ENCODE results near the gene SULT1A3. TPM values are rescaled to one million over a fixed set of nuclear protein-coding genes. Genes with fewer than 3 reads are reported as not detected.
A peak's percentile ranks its signal among the peaks of the same experiment; 100 is the strongest.

Gene SULT1A3
- total RNA-seq, 6 experiments from 2014 or later, result 8.5 to 29.0 (median 11.9) TPM

DNA sequence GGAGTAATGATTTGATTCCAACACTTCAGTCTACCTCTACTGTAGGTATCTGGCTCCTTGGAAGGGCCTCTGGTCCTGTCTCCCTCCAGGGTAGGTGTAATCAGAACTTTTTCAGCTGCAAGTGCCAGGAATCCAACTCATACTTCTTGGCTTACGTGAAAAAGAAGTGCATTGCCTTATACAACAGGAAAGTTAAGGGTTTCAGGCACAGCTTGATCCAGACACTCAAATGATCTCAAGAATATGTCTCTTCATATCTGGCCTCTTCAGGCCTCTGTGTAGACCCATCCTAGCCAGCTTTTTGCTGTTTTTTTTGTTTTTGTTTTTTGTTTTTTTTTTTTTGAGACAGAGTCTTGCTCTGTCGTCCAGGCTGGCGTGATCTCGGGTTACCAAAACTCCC is 19.9 kb upstream of the SULT1A3 start:
- Histone ChIP-seq H3K36me3 (no peaks in the 10 kb centered on the region), H3K27ac (no peak overlapping the region), H3K4me3 (no peak overlapping the region), H3K4me1 (no peaks in the 10 kb centered on the region), H3K9me3 (no peaks in the 10 kb centered on the region), H3K27me3 (no peaks in the 10 kb centered on the region)
- TF ChIP-seq, protein P1, sequence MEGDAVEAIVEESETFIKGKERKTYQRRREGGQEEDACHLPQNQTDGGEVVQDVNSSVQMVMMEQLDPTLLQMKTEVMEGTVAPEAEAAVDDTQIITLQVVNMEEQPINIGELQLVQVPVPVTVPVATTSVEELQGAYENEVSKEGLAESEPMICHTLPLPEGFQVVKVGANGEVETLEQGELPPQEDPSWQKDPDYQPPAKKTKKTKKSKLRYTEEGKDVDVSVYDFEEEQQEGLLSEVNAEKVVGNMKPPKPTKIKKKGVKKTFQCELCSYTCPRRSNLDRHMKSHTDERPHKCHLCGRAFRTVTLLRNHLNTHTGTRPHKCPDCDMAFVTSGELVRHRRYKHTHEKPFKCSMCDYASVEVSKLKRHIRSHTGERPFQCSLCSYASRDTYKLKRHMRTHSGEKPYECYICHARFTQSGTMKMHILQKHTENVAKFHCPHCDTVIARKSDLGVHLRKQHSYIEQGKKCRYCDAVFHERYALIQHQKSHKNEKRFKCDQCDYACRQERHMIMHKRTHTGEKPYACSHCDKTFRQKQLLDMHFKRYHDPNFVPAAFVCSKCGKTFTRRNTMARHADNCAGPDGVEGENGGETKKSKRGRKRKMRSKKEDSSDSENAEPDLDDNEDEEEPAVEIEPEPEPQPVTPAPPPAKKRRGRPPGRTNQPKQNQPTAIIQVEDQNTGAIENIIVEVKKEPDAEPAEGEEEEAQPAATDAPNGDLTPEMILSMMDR (IDR thresholded peaks at IDR 0.05), result no peak
- no peak for TF ChIP-seq POLR2A (IDR thresholded peaks at IDR 0.05)
- intact Hi-C loops (cut with DNase I), result no loop called here
- no peak for ATAC-seq
- 92% methylated on average over 2 of the region's 4 CpGs for WGBS (ENCODE audit: insufficient coverage, low coverage, low lambda C conversion rate, missing lambda C conversion rate)
- no peak for DNase-seq

DNA sequence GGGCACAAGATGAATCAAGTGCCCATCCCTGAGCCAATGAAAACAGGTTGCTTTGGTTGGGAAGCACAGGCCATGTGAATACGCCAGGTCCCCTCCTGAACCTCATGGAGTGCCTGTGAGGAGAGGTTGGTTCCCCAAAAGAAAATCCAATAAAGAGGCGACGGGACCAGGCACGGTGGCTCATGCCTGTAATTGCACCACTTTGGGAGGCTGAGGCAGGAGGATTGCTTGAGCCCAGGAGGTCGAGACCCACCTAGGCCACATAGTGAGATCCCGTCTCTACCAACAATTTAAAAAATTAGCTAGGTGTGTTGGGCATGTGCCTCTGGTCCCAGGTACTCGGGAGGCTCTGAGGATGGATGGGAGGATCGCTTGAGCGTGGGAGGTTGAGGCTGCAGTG is 19.1 kb upstream of the SULT1A3 start:
- no peak for TF ChIP-seq POLR2A (IDR thresholded peaks at IDR 0.05)
- TF ChIP-seq, protein P1 (IDR thresholded peaks at IDR 0.05), result no peak
- intact Hi-C loops (cut with DNase I), result no loop called here

DNA sequence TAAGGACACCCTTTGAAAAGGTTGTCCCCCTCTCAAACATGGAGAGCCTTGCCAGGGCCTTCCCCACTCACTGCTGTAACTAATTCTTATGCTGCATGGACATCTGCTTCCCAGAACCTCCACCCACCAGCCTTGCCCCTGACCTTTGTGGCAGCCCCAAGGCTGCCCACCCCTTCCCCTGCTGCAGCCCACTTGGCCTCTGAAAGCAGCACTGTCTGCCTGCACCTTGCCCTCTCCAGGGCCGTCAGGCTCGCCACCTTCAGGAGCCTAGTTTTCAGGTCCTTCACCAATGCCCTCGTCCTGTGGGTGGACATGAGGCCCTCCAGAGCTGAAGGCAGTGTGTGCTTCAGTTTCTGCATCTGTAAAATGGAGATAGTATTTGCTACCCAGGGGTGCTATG is 18.3 kb upstream of the SULT1A3 start:
- TF ChIP-seq, protein P1 (IDR thresholded peaks at IDR 0.05), result no peak
- TF ChIP-seq POLR2A (IDR thresholded peaks at IDR 0.05), result no peak
- intact Hi-C loops (cut with DNase I), result no loop called here
- Histone ChIP-seq H3K27me3 (no peaks in the 10 kb centered on the region), H3K36me3 (no peaks in the 10 kb centered on the region), H3K4me3 (no peak overlapping the region), H3K9me3 (no peaks in the 10 kb centered on the region), H3K4me1 (no peaks in the 10 kb centered on the region), H3K27ac (no peak overlapping the region)
- ATAC-seq (no peak), DNase-seq (no peak)
- WGBS (ENCODE audit: insufficient coverage, low coverage, low lambda C conversion rate, missing lambda C conversion rate), result no CpG with 5 or more reads among the region's 3 CpGs

More for the DNA sequence above, 19.1 kb upstream of the SULT1A3 start:
- no peaks in the 10 kb centered on the region for H3K36me3 ChIP-seq
- H3K9me3 ChIP-seq, result no peaks in the 10 kb centered on the region
- no peak overlapping the region for H3K27ac ChIP-seq
- 92% methylated on average over 5 of the region's 9 CpGs for WGBS (ENCODE audit: insufficient coverage, low coverage, low lambda C conversion rate, missing lambda C conversion rate)
- H3K27me3 ChIP-seq, result no peaks in the 10 kb centered on the region
- DNase-seq, result no peak
- no peak overlapping the region for H3K4me3 ChIP-seq
- ATAC-seq, result no peak
- no peaks in the 10 kb centered on the region for H3K4me1 ChIP-seq

DNA sequence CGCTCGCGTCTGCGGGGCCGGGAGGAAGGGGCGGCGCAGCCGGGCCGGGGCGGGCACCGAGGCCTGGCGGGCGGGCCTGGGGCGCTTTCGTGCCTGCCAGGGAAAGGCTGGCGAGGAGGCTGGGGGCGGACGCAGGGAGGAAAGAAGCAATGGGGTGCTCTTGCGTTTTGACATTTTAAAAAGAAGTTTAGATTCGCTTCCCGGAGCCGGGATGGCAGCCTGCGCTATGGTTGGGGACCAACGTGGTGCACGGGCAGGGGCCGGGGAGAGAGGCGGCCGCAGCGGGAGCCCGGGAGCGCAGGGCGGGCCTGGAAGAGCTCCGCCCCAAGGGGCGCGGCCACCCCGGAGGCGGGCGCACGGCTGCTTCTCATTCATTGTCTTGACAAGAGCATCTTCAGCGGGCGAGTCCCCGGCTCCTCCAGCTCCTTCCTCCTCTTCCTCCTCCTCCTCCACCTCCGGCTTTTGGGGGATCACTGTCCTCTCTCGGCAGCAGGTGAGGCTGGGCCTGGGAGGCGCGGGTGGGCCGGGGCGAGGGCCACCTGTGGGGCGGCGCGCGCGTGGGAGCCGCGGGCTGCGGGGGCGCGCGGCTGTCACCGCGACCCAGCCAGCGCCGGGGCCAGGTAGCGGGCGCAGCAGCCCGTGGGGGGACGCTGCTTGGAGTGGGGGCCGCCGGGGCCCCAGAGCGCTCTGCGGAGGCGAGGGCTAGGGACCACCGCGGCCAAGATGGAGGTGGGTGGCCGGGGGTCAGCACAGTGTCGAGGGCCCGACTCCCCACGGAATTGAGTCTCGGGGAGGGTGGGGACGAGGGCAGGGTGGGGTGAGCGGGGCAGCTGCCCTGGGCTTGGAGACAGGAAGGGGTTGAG is 15.6 kb upstream of the SULT1A3 start, which contains the start of gene CORO1A:
Gene CORO1A, plus strand, starts transcription at position 370 of the 863 bp plus-strand sequence. CDS start 1,608 bp downstream, outside the sequence.
- Histone ChIP-seq H3K36me3 (no peaks in the 10 kb centered on the region), H3K4me3 (peak within 1 kb of the TSS; percentile 54 to 67 (median 62)), H3K27me3 (no peaks in the 10 kb centered on the region), H3K27ac (peak within 1 kb of the TSS; percentile 43 to 72 (median 70)), H3K9me3 (no peaks in the 10 kb centered on the region), H3K4me1 (no peaks in the 10 kb centered on the region)
- WGBS (ENCODE audit: insufficient coverage, low coverage, low lambda C conversion rate, missing lambda C conversion rate), result 0% methylated on average over 12 of the region's 81 CpGs
- DNase-seq (peak; percentile 87 to 91 (median 89)), ATAC-seq (peak; percentile 83 to 91 (median 86))
- TF ChIP-seq, protein P1 (IDR thresholded peaks at IDR 0.05), result no peak
- peak; percentile 44 for TF ChIP-seq POLR2A (IDR thresholded peaks at IDR 0.05)
- intact Hi-C loops (cut with DNase I), result no loop called here

All from right lobe of liver (tissue), 6 donors.